Kidney (tissue), 14 donors: ENCODE results near the gene PRR16. TPM values are rescaled to one million over a fixed set of nuclear protein-coding genes. Genes with fewer than 3 reads are reported as not detected.

ENCODE experiments used
- DNase-seq, 5 donors: peaks; one replicate each; pipeline ENCODE4 v3.0.0-alpha.2; 2013 to 2020
- FAIRE-seq: peaks from 2 replicates; lab custom pipeline; 2012; peaks lifted over from hg19 to GRCh38; lab: Jason Lieb, UNC
- H3K27ac ChIP-seq, 2 donors: one replicate each; pipeline ENCODE4 v1.7.0; 2013; ENCODE audit warnings: low read depth in 2 of 2, low read length in 2 of 2, inconsistent platforms in 1 of 2
- H3K27me3 ChIP-seq: one replicate; pipeline ENCODE4 v1.7.1; 2013; ENCODE audit warnings: low read length, inconsistent platforms; ENCODE audit not compliant: control insufficient read depth, insufficient read depth
- H3K36me3 ChIP-seq, 3 donors: one replicate each; pipeline versions ENCODE4 v1.7.0 to v1.7.1; 2013; ENCODE audit warnings: low read length in 3 of 3, control low read depth in 1 of 3, inconsistent platforms in 1 of 3; ENCODE audit not compliant: insufficient read depth in 3 of 3, control insufficient read depth in 2 of 3
- H3K4me1 ChIP-seq, 3 donors: one replicate each; pipeline versions ENCODE4 v1.7.0 to v1.7.1; 2013; ENCODE audit warnings: low read length in 3 of 3, inconsistent platforms in 1 of 3, low read depth in 1 of 3; ENCODE audit not compliant: control insufficient read depth in 2 of 3, insufficient read depth in 2 of 3
- H3K4me3 ChIP-seq, 3 donors: one replicate each; pipeline versions ENCODE4 v1.7.0 to v1.8.1; 2013; ENCODE audit warnings: low read length in 3 of 3, control low read depth in 1 of 3, inconsistent platforms in 1 of 3
- H3K9ac ChIP-seq, 3 donors: one replicate each; pipeline versions ENCODE4 v1.7.0 to v1.7.1; 2013; ENCODE audit warnings: low read length in 3 of 3, control low read depth in 1 of 3, inconsistent platforms in 1 of 3
- H3K9me3 ChIP-seq, 3 donors: one replicate each; pipeline versions ENCODE4 v1.7.0 to v1.7.1; 2013; ENCODE audit warnings: low read length in 3 of 3, control low read depth in 1 of 3, inconsistent platforms in 1 of 3; ENCODE audit not compliant: control insufficient read depth in 2 of 3, insufficient read depth in 1 of 3
- intact Hi-C: fragments of 100-400 bp; cut with DNase I; formaldehyde crosslinking; loops from one replicate; pipeline ENCODE4 v1.11.1; 2022
- polyA plus RNA-seq: library from polyadenylated mRNA; stranded (reverse); fragments of 350-450 nt; fragmentation: Illumina TruSeq; extraction: RNeasy Lipid Tissue Mini Kit (QIAGEN cat#74804); gene quantifications from one replicate; pipeline ENCODE4 v1.2.3, GENCODE V29; 2014; ENCODE audit warnings: low read depth, low replicate concordance; ENCODE audit not compliant: insufficient read depth
- total RNA-seq: library from RNA; stranded (reverse); fragmentation: NEBNext Ultra II Directional; extraction: Animal tissue kit (Norgen Biotek cat#: 25700); gene quantifications from one replicate; pipeline ENCODE4 v1.2.1, GENCODE V29; 2021
- TF ChIP-seq, protein P1 (sequence below): IDR thresholded peaks from 3 replicates; pipeline ENCODE4 v1.5.1; 2012; ENCODE audit warnings: mild to moderate bottlenecking, moderate library complexity, borderline replicate concordance; ENCODE audit not compliant: insufficient read depth; ENCODE audit errors: extremely low read depth
- donor health status: control.
- donor health status: control.
- donor health status: control.
- donor health status: control.
- donor health status: control.
- donor health status: DM: yes; HTN: yes; CAD: no.
- donor health status: Normal renal cell carcinoma (clear cell type).

Gene PRR16
- total and polyA plus RNA-seq, 2 donors from 2014 or later: 2.4 to 3.6 TPM

DNA sequence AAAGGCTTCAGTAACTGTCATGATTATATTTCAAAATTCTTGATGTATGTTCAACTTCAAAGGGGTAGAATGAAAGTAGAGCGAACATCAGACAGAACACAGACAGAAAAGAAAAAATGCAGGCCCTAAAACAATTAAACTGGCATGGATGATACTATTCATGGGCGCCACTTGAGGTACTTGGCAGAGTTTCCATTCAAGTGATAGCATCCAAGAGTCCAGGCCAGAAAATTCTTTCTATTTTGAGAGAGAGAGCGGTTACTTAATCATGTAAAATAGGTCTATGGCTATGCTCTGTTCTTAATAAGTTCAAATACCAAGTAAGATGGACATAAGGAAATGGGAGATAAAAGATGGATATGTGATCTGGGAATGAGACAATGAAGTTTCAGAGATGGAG, 21.4 kb upstream of the PRR16 start:
- DNase-seq (no peak), FAIRE-seq (no peak)
- intact Hi-C loops: no loop called here
- H3K36me3 ChIP-seq: no peaks in the 10 kb centered on the region
- no peaks in the 10 kb centered on the region for H3K27me3 ChIP-seq
- no peaks in the 10 kb centered on the region for H3K9me3 ChIP-seq
- no peak overlapping the region for H3K9ac ChIP-seq
- TF ChIP-seq, protein P1, sequence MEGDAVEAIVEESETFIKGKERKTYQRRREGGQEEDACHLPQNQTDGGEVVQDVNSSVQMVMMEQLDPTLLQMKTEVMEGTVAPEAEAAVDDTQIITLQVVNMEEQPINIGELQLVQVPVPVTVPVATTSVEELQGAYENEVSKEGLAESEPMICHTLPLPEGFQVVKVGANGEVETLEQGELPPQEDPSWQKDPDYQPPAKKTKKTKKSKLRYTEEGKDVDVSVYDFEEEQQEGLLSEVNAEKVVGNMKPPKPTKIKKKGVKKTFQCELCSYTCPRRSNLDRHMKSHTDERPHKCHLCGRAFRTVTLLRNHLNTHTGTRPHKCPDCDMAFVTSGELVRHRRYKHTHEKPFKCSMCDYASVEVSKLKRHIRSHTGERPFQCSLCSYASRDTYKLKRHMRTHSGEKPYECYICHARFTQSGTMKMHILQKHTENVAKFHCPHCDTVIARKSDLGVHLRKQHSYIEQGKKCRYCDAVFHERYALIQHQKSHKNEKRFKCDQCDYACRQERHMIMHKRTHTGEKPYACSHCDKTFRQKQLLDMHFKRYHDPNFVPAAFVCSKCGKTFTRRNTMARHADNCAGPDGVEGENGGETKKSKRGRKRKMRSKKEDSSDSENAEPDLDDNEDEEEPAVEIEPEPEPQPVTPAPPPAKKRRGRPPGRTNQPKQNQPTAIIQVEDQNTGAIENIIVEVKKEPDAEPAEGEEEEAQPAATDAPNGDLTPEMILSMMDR: no peak
- H3K4me1 ChIP-seq: no peaks in the 10 kb centered on the region
- no peak overlapping the region for H3K4me3 ChIP-seq
- H3K27ac ChIP-seq: no peak overlapping the region

GRCh38 chr5:120443607-120444006, 20.5 kb upstream of the PRR16 start:
- intact Hi-C loops: no loop called here
- Histone ChIP-seq H3K9ac (no peak overlapping the region), H3K4me3 (no peak overlapping the region), H3K27ac (no peak overlapping the region), H3K4me1 (no peaks in the 10 kb centered on the region), H3K9me3 (no peaks in the 10 kb centered on the region), H3K27me3 (no peaks in the 10 kb centered on the region), H3K36me3 (no peaks in the 10 kb centered on the region)
- FAIRE-seq (no peak), DNase-seq (no peak)
- TF ChIP-seq, protein P1: no peak

DNA sequence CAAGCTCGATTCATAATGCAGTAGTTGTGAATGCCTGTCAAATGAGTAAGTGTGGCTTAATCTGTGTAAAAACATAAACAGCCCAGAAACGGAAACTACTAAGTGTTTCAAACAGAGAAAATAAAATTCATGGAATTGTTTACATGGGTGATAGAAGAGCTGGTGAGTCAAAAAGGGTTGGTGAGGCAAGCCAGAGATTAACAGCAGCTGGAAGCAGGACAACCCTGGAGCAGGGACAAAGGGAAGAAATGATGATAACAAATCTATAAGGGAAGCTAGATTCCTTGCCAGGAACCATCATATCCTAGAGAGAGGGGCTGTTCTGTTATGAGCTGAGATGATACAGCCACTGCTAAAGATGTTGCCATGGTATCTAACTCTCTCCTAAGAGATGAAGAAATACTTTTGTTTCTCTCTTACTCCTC, 18.0 kb upstream of the PRR16 start:
- TF ChIP-seq, protein P1: no peak
- no peak overlapping the region for H3K9ac ChIP-seq

GRCh38 chr5:120446901-120447300, 17.2 kb upstream of the PRR16 start:
- Histone ChIP-seq H3K9ac (no peak overlapping the region), H3K36me3 (no peaks in the 10 kb centered on the region), H3K9me3 (no peaks in the 10 kb centered on the region), H3K4me3 (no peak overlapping the region), H3K4me1 (no peaks in the 10 kb centered on the region), H3K27ac (no peak overlapping the region), H3K27me3 (no peaks in the 10 kb centered on the region)
- TF ChIP-seq, protein P1: no peak
- peak in 1 of 5 donors; percentile 59 for DNase-seq
- intact Hi-C loops: no loop called here
- no peak for FAIRE-seq

More for the DNA sequence above, 18.0 kb upstream of the PRR16 start:
- intact Hi-C loops: no loop called here
- no peaks in the 10 kb centered on the region for H3K4me1 ChIP-seq
- H3K4me3 ChIP-seq: no peak overlapping the region
- no peaks in the 10 kb centered on the region for H3K9me3 ChIP-seq
- no peaks in the 10 kb centered on the region for H3K36me3 ChIP-seq
- no peak overlapping the region for H3K27ac ChIP-seq
- FAIRE-seq: no peak
- H3K27me3 ChIP-seq: no peaks in the 10 kb centered on the region
- peak in 1 of 5 donors; percentile 28 for DNase-seq
